ENCODE data around the gene JTB. TPM values are rescaled to one million over a fixed set of nuclear protein-coding genes. Genes with fewer than 3 reads are reported as not detected.
"Not testable (repeated sequence)": the region's sequence is repeated elsewhere in the genome, so short reads cannot be mapped to it uniquely, and the experiment has no call there.

Gene JTB
- total RNA-seq, result 194 TPM

DNA sequence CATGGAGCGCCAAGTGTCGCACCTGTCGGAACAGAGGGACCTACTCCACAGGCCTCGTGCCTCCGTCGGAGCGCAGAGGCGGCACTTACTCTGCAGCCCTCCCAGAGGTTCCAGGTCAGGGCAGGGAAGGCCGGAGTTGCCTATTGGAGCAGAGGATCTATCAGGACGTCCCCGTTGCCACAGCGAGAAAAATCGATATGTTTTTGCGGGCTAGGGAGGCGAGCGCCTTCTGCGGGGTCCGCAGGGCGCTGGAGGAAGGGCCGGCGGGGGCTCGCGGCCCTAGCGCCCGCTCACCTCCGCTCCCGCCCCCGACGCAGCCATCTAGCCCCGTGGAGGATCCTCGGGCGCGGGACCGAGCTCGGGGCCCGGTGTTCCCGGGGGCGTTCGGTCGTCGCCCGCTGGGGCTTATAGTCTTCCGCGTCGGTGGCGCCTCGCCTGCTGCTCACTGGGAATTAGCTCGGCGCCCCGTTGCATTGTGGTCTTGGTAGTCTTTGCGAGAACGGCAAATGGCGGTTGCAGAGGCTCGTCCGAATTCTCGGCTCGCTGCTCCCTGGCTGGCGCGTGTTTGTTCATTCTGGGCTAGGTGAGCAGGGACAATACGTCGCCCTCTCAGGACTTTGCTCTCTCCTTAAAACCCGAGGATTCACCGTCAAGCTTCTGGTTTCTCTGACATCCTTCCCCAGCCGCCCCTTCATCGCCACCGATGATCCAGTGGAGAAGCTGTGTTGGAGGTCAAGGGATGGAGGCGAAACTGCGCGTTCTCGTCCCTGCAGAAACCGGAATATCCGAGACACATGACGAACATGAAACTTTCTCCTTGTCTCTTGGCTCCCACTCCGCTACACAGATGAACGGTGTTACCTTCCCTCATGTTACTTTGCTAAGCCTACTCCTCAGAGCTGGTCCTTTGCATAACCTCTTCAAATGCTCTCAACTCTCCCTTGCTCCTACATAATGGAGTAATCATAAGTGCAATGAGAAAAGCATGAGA lies at the start of gene JTB:
Gene JTB, minus strand, starts transcription at position 425 of the 991 bp plus-strand sequence. Its CDS starts 422 bp downstream, at position 3.
- H3K4me1 ChIP-seq, result peaks cover 19% of the 10 kb centered on the region
- no peak for DNase-seq (ENCODE audit: extremely low spot score in 2 of 2)
- H3K4me3 ChIP-seq, result peak within 1 kb of the TSS; percentile 81 to 93
- peak within 1 kb of the TSS; percentile 92 for H3K27ac ChIP-seq
- TF ChIP-seq POLR2A (IDR thresholded peaks at IDR 0.05) (peak; percentile 71 to 91), POLR2AphosphoS5 (IDR thresholded peaks at IDR 0.05; ENCODE audit: insufficient read depth in 1 of 2, low read depth in 1 of 2) (peak; percentile 84 to 96)
- TF ChIP-seq, protein P1, sequence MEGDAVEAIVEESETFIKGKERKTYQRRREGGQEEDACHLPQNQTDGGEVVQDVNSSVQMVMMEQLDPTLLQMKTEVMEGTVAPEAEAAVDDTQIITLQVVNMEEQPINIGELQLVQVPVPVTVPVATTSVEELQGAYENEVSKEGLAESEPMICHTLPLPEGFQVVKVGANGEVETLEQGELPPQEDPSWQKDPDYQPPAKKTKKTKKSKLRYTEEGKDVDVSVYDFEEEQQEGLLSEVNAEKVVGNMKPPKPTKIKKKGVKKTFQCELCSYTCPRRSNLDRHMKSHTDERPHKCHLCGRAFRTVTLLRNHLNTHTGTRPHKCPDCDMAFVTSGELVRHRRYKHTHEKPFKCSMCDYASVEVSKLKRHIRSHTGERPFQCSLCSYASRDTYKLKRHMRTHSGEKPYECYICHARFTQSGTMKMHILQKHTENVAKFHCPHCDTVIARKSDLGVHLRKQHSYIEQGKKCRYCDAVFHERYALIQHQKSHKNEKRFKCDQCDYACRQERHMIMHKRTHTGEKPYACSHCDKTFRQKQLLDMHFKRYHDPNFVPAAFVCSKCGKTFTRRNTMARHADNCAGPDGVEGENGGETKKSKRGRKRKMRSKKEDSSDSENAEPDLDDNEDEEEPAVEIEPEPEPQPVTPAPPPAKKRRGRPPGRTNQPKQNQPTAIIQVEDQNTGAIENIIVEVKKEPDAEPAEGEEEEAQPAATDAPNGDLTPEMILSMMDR (IDR thresholded peaks at IDR 0.05), result peak in 1 of 3 experiments; percentile 20
- intact Hi-C loops (cut with DNase I), result no loop called here
- peaks cover 0 to 52% of the 10 kb centered on the region in 2 donors for H3K36me3 ChIP-seq
- H3K27me3 ChIP-seq, result no peaks in the 10 kb centered on the region
- H3K9me3 ChIP-seq, result no peaks in the 10 kb centered on the region

DNA sequence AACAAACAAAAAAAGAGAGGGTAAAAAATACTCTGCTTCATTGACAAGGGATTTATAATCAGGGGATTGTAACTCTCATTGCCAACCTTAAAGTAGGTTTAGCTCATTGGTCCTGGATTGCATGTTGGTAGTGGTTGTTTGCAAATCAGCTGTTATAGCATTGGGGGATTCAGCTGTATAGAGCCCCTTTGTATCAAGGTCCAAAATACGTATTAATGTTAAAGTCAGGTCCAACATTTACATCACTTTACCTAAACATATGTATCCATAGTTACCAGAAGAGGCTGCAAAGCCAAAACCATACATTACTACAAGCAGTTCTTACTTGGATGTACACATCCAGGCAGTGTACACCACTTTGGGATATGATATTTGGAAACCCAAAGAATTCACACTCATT lies 42.5 kb upstream of the JTB start:
- Histone ChIP-seq H3K36me3 (no peaks in the 10 kb centered on the region), H3K27ac (no peak overlapping the region), H3K4me3 (no peak overlapping the region), H3K9me3 (no peaks in the 10 kb centered on the region), H3K4me1 (no peaks in the 10 kb centered on the region), H3K27me3 (no peaks in the 10 kb centered on the region)
- TF ChIP-seq, protein P1 (IDR thresholded peaks at IDR 0.05), result no peak
- no peak for DNase-seq (ENCODE audit: extremely low spot score in 2 of 2)
- intact Hi-C loops (cut with DNase I), result no loop called here

DNA sequence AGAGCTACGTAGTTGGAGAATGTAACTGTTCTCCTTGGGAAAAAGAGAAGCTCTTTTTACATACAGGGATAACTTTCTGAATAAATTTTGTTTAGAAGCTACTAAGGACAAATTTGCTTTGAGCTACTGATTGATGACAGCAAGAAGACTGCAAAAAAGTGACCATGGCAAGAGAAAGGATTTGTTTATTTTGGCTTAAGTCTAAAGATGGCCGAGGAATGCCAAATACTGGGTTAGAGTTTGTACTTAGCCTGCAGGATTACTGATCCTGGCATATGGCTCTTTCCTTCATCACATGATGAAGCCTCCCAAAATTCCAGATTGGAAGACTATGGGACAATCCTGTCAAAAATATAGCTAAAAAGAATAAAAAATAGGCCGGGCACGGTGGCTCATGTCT lies 41.8 kb upstream of the JTB start:
- intact Hi-C loops (cut with DNase I), result no loop called here
- no peak overlapping the region for H3K27ac ChIP-seq
- no peaks in the 10 kb centered on the region for H3K9me3 ChIP-seq
- no peaks in the 10 kb centered on the region for H3K36me3 ChIP-seq
- no peak for DNase-seq (ENCODE audit: extremely low spot score in 2 of 2)
- H3K4me3 ChIP-seq, result no peak overlapping the region
- no peaks in the 10 kb centered on the region for H3K4me1 ChIP-seq
- TF ChIP-seq POLR2A (IDR thresholded peaks at IDR 0.05), result no peak
- TF ChIP-seq POLR2AphosphoS5 (IDR thresholded peaks at IDR 0.05; ENCODE audit: insufficient read depth in 1 of 2, low read depth in 1 of 2), result no peak
- TF ChIP-seq, protein P1 (IDR thresholded peaks at IDR 0.05), result no peak
- no peaks in the 10 kb centered on the region for H3K27me3 ChIP-seq

DNA sequence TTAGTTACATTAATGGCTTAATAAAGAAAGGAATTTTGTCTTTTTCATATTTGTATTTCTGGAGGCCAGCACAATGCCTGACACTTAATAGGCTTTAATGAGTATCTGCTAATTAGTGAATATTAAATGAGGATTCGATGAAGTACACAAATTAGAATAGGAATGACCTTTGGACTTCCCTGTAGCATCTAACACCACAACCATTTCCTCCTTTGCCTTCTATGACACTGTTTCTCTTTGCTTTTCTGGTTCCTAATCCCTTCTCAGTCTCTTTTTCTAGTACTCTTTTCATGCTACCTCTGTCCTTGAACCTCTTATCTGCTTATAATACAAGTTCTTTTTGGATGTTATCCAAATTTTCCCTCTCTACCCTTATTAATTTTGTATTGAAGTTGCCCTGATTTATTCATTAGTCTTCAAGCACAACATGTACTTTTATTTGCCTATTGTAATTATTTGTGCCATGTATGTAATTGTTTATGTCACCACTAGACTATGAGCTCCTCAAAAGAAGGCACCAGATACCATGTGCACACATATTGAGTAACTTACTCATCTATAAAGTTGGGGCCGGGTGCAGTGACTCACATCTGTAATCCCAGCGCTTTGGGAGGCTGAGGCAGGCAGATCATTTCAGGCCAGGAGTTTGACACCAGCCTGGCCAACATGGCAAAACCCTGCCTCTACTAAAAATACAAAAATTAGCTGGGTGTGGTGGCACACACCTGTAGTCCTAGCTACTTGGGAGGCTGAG lies 36.9 kb upstream of the JTB start:
- TF ChIP-seq, protein P1 (IDR thresholded peaks at IDR 0.05), result no peak
- no peak for TF ChIP-seq POLR2A (IDR thresholded peaks at IDR 0.05)
- no peak for TF ChIP-seq POLR2AphosphoS5 (IDR thresholded peaks at IDR 0.05; ENCODE audit: insufficient read depth in 1 of 2, low read depth in 1 of 2)
- Histone ChIP-seq H3K27me3 (no peaks in the 10 kb centered on the region), H3K4me1 (no peaks in the 10 kb centered on the region), H3K27ac (no peak overlapping the region), H3K4me3 (no peak overlapping the region), H3K36me3 (no peaks in the 10 kb centered on the region), H3K9me3 (no peaks in the 10 kb centered on the region)
- no peak for DNase-seq (ENCODE audit: extremely low spot score in 2 of 2)
- intact Hi-C loops (cut with DNase I), result no loop called here

DNA sequence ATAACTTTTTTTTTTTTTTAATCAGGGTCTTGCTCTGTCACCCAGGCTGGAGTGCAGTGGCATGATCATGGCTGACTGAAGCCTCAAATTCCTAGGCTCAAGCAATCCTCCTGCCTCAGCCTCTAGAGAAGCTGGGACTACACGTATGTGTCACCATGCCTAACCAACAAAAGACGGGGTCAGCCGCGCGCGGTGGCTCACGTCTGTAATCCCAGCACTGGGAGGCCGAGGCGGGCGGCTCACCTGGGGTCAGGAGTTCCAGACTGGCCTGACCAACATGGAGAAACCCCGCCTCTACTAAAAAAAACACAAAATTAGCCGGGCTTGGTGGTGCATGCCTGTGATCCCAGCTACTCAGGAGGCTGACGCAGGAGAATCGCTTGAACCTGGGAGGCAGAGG lies 35.1 kb upstream of the JTB start:
- H3K9me3 ChIP-seq; H3K36me3 ChIP-seq; H3K4me3 ChIP-seq; H3K27ac ChIP-seq; H3K4me1 ChIP-seq; H3K27me3 ChIP-seq; intact Hi-C loops (cut with DNase I); DNase-seq (ENCODE audit: extremely low spot score in 2 of 2): not testable (repeated sequence)
